ENCODE data around the gene KPTN.

The KPTN gene

GRCh38 chr19:47509170-47509847, 25.3 kb upstream of the KPTN start:
- Histone ChIP-seq H3K79me2 (ENCODE audit: insufficient read depth, low read length) (peaks cover 77% of the 10 kb centered on the region), H2AFZ (ENCODE audit: low read length) (no peak overlapping the region), H4K20me1 (ENCODE audit: insufficient read depth, low read length, poor library complexity, severe bottlenecking) (peaks cover 40% of the 10 kb centered on the region), H3K4me3 (ENCODE audit: low read length, poor library complexity, severe bottlenecking) (no peak overlapping the region), H3K4me2 (ENCODE audit: low read depth, low read length, poor library complexity, severe bottlenecking) (no peak overlapping the region), H3F3A (ENCODE audit: low read depth) (no peaks in the 10 kb centered on the region), H3K4me1 (ENCODE audit: insufficient read depth, low read length, poor library complexity, severe bottlenecking) (peaks cover 18% of the 10 kb centered on the region), H3K9me3 (ENCODE audit: insufficient read depth, low read depth, low read length) (no peaks in the 10 kb centered on the region), H3K27me3 (ENCODE audit: insufficient read depth, low read length, poor library complexity, severe bottlenecking) (no peaks in the 10 kb centered on the region), H3K9me2 (replicated peaks; ENCODE audit: low read depth, low read length) (no peaks in the 10 kb centered on the region), H3K9ac (ENCODE audit: low read depth, low read length, poor library complexity, severe bottlenecking) (peak overlapping the region; percentile 95), H3K36me3 (ENCODE audit: insufficient read depth, low read length) (no peaks in the 10 kb centered on the region)
- no peak for TF ChIP-seq CTCF (conservative IDR thresholded peaks at IDR 0.05; ENCODE audit: low read length)
- no peak for TF ChIP-seq EZH2phosphoT487 (IDR thresholded peaks at IDR 0.05; ENCODE audit: borderline replicate concordance)

- peaks cover 71% of the 10 kb centered on the region for H3K79me2 ChIP-seq (ENCODE audit: insufficient read depth, low read length)
- TF ChIP-seq EZH2phosphoT487 (IDR thresholded peaks at IDR 0.05; ENCODE audit: borderline replicate concordance), result no peak
- TF ChIP-seq CTCF (conservative IDR thresholded peaks at IDR 0.05; ENCODE audit: low read length), result no peak
- H3K27me3 ChIP-seq (ENCODE audit: insufficient read depth, low read length, poor library complexity, severe bottlenecking), result no peaks in the 10 kb centered on the region
- no peak overlapping the region for H3K4me3 ChIP-seq (ENCODE audit: low read length, poor library complexity, severe bottlenecking)
- peaks cover 18% of the 10 kb centered on the region for H3K4me1 ChIP-seq (ENCODE audit: insufficient read depth, low read length, poor library complexity, severe bottlenecking)
- no peak overlapping the region for H3K4me2 ChIP-seq (ENCODE audit: low read depth, low read length, poor library complexity, severe bottlenecking)
- H3K36me3 ChIP-seq (ENCODE audit: insufficient read depth, low read length), result peaks cover 4% of the 10 kb centered on the region; the same call in 1 of the 2 replicates
- H3K9me2 ChIP-seq (replicated peaks; ENCODE audit: low read depth, low read length), result no peaks in the 10 kb centered on the region
- no peaks in the 10 kb centered on the region for H3K9me3 ChIP-seq (ENCODE audit: insufficient read depth, low read depth, low read length)
- H4K20me1 ChIP-seq (ENCODE audit: insufficient read depth, low read length, poor library complexity, severe bottlenecking), result peaks cover 36% of the 10 kb centered on the region
- H3K9ac ChIP-seq (ENCODE audit: low read depth, low read length, poor library complexity, severe bottlenecking), result no peak overlapping the region
- H3F3A ChIP-seq (ENCODE audit: low read depth), result no peaks in the 10 kb centered on the region
- no peak overlapping the region for H2AFZ ChIP-seq (ENCODE audit: low read length)
Measured at GRCh38 chr19:47508721-47509120, 24.7 kb upstream of the KPTN start.

- no peaks in the 10 kb centered on the region for H3K27me3 ChIP-seq (ENCODE audit: insufficient read depth, low read length, poor library complexity, severe bottlenecking)
- H2AFZ ChIP-seq (ENCODE audit: low read length), result no peak overlapping the region
- peaks cover 12% of the 10 kb centered on the region for H3K4me1 ChIP-seq (ENCODE audit: insufficient read depth, low read length, poor library complexity, severe bottlenecking)
- H3K79me2 ChIP-seq (ENCODE audit: insufficient read depth, low read length), result peaks cover 64% of the 10 kb centered on the region
- peaks cover 33% of the 10 kb centered on the region for H4K20me1 ChIP-seq (ENCODE audit: insufficient read depth, low read length, poor library complexity, severe bottlenecking)
- no peak overlapping the region for H3K4me3 ChIP-seq (ENCODE audit: low read length, poor library complexity, severe bottlenecking)
- TF ChIP-seq EZH2phosphoT487 (IDR thresholded peaks at IDR 0.05; ENCODE audit: borderline replicate concordance), result no peak
- no peak for TF ChIP-seq CTCF (conservative IDR thresholded peaks at IDR 0.05; ENCODE audit: low read length)
- no peaks in the 10 kb centered on the region for H3F3A ChIP-seq (ENCODE audit: low read depth)
- H3K4me2 ChIP-seq (ENCODE audit: low read depth, low read length, poor library complexity, severe bottlenecking), result peak overlapping the region; percentile 2
- H3K9me2 ChIP-seq (replicated peaks; ENCODE audit: low read depth, low read length), result no peaks in the 10 kb centered on the region
- no peak overlapping the region for H3K9ac ChIP-seq (ENCODE audit: low read depth, low read length, poor library complexity, severe bottlenecking)
- peaks cover 11% of the 10 kb centered on the region; the same call in 1 of the 2 replicates for H3K36me3 ChIP-seq (ENCODE audit: insufficient read depth, low read length)
- H3K9me3 ChIP-seq (ENCODE audit: insufficient read depth, low read depth, low read length), result no peaks in the 10 kb centered on the region
Measured at GRCh38 chr19:47507924-47508553, 24.0 kb upstream of the KPTN start.
